Measurements from ENCODE around the gene MYO1D.
"Not testable (repeated sequence)": the region's sequence is repeated elsewhere in the genome, so short reads cannot be mapped to it uniquely, and the experiment has no call there.

The MYO1D gene

DNA sequence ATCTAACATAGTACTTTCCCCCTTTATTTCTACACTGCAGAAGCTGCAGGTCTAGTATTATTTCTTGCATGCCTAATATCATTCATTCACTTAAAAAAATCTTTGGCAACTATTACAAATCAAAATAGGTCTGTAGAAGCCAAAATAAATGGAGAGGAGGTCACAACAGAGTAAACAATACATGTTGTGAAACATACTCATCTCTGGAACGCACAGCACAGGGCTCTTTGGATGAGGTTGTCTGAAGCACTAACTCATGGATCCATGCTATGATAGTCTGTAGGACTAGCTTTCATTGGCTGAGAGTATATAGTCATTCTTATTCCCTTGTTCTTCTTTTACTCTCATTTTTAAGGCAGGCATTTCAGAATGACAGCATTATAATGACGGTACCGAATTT lies 21.3 kb downstream of the MYO1D start:
- no peak for DNase-seq (ENCODE audit: low read depth)

GRCh38 chr17:32854832-32855389 lies 22.0 kb downstream of the MYO1D start:
- no peak for DNase-seq (ENCODE audit: low read depth)

DNA sequence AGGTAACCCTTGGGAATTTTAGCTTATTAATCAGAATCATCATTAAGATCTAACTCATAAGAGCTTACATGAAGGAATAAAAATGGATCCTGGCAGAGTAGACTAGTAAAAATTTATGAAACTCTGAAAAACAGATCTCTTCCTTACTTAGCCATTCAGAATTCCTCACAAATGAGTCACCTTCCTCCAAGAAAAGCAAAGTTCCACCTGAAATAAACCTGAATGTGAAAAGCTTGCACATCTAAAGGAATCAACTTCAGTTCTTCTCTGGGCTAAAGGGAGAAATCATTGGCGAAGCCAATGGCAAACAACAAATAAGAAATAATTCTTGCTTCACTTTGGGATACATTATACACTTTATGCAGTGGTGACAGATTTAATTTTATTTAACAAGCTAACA lies 22.7 kb downstream of the MYO1D start:
- no peak for DNase-seq (ENCODE audit: low read depth)

- DNase-seq (ENCODE audit: low read depth): no peak
Observed at GRCh38 chr17:32852811-32853210, 24.1 kb downstream of the MYO1D start.

GRCh38 chr17:32849879-32850278 lies 27.0 kb downstream of the MYO1D start:
- peak; percentile 56 for DNase-seq (ENCODE audit: low read depth)

DNA sequence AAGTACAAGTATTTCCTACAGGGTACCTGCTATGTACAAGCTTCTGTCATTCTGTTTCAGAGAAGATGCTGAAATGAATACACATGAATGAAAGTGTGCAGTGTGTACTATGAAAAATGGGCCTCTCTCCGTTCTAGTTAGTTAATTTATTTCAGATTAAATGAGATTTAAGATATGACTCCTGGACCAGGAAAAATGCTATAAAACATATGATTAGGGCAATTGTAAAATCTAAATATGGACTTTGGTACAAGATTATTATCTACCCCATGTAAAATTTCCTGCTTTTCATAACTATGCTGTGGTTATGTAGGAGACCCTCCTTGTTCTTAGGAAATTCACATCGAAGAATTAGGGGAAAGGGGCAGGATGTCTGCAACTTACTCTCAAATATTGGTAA lies 28.9 kb downstream of the MYO1D start:
- no peak for DNase-seq (ENCODE audit: low read depth)

GRCh38 chr17:32846143-32846542 lies 30.8 kb downstream of the MYO1D start:
- DNase-seq (ENCODE audit: low read depth): no peak

DNA sequence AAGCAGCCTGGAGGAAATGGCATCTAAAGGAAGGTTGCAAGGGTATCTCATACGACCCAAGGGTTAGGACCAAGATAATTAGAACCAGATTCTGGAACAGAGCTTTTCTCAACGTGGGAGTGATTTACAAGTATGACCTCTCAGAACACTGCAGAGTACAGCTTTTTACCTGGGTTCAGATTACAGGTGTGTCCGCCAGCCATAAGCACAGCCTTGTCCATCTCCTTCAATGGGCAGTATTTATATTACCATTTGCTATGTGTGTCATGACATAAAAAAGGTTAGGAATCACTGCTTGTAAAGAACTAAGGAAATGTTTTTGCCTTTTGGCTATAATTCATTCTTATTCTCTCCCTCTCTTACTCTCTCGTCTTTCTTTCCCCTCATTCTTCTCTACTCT lies 36.7 kb downstream of the MYO1D start:
- no peak for DNase-seq (ENCODE audit: low read depth)

DNA sequence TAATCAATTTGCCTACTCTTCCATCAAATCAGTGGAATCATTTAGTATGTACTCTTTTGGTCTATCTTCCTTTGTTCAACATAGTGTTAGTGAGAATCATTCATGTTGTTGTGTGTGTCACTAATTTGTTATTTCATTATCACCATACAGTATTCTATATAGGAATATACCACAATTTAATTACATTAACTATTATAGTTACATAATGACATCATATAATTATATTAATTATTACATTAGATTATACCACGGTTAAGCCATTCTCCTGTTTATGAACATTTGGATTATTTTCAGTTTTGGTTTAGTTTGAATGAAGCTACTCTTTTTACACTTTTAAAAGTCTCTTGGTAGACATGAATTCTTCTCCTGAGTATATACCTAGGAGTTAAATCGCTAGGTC lies 40.4 kb downstream of the MYO1D start:
- no peak for DNase-seq (ENCODE audit: low read depth)

- no peak for DNase-seq (ENCODE audit: low read depth)
Observed at GRCh38 chr17:32835291-32835761, 41.6 kb downstream of the MYO1D start.

GRCh38 chr17:32834104-32834503 lies 42.8 kb downstream of the MYO1D start:
- DNase-seq (ENCODE audit: low read depth): no peak

DNA sequence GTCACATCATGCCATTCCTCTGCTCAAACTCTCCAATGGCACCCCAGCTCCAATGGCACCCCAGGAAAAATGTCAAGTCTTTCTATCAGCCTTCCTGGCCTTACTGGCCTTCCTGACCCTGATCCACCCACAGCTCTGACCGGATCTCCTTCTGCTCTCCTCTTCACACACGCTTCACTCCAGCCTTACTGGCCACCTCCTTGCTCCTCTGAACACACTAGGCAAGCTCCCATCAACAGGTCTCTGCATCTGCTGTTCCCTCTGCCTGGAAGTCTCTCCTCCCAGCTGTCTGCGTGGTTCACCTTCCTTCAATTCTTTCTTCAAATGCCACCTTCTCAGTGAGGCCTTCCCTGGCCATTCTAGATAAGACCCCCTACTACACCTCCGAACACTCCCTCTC lies 43.4 kb downstream of the MYO1D start:
- DNase-seq (ENCODE audit: low read depth): no peak

GRCh38 chr17:32833076-32833475 lies 43.8 kb downstream of the MYO1D start:
- DNase-seq (ENCODE audit: low read depth): no peak

DNA sequence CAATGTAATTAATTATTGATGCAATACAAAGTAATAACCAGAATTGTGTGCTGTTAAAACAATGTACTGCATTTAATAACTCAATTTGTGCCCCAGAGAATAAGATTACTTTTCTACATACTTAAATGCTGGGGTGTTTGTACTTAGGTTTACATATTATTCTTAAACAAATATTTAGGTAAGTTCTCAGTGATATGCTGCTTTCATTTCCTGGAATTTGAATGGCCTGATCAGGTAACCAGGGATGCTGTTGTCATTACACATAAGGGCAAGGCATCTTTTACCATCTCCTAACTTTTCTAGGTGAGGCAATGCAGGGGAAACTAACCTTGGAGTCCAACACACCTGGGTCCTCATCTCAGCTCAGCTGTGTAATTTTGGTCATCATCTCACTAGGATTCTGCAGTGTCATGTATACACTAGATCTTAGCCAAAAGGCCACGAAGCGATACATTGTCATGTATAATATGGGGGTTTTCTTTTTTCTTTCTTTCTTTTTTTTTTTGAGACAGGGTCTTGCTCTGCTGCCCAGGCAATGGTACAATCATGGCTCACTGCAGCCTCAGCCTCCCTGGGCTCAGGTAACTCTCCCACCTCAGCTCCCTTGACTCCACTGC lies 45.2 kb downstream of the MYO1D start:
- DNase-seq (ENCODE audit: low read depth): no peak

GRCh38 chr17:32831223-32831622 lies 45.7 kb downstream of the MYO1D start:
- DNase-seq (ENCODE audit: low read depth): no peak

- DNase-seq (ENCODE audit: low read depth): no peak
Observed at GRCh38 chr17:32828822-32829221, 48.1 kb downstream of the MYO1D start.

GRCh38 chr17:32827227-32827626 lies 49.7 kb downstream of the MYO1D start:
- DNase-seq (ENCODE audit: low read depth): no peak

DNA sequence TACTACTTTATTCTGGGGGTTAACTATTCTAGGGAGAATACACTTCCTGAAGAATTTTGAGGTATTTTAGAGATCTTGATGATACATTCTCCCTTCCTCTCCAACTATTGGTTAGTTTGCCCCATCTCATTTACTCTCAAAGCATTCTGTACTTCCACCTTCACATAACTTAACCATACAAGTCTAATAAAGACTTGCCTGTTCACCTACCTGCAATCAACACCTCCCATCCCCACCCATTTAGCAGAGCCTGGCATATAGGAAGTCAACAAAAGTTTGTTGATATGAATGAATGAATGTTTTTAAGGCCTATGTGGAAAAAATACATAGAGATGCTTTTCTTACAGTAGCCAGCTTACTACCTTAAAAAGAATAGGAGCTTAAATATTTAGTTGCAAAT lies 50.8 kb downstream of the MYO1D start:
- DNase-seq (ENCODE audit: low read depth): no peak

DNA sequence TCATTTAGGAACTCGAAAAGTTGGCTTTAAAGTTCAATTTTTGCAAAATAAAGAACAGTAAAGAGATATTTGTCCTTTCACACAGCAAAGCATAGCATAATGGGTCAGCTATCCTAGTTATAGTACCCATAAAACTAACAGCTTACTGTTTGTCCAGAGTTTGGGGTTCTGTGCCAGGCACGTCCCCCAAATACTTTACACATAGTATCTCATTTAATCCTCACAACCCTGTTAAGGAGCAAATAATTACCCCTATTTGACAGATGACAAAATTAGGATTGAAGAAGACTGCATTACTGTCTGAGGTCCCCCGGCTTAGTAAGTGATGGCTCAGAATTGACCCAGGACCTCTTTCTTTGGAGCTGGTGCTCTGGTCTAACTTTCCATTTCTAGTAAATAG lies 52.6 kb downstream of the MYO1D start:
- no peak for DNase-seq (ENCODE audit: low read depth)

- no peak for DNase-seq (ENCODE audit: low read depth)
Observed at GRCh38 chr17:32822996-32823395, 53.9 kb downstream of the MYO1D start.

GRCh38 chr17:32821987-32822934 lies 54.7 kb downstream of the MYO1D start:
- not testable (repeated sequence) for DNase-seq (ENCODE audit: low read depth)

DNA sequence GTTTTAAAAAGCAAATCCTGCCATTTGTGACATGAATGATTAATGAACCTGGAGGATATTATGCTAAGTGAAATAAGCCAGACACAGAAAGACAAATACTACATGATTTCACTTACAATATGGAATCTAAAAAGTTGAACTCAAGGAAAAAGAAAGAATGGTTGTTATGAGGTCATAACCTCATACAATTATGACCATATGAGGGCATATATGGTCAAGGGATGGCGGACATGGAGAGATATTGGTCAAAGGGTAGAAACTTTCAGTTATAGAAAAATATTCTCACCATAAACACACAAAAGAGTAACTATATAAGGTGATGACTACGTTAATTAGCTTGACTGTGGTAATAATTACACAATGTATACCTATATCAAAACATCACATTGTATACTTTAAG lies 56.5 kb downstream of the MYO1D start:
- no peak for DNase-seq (ENCODE audit: low read depth)

- no peak for DNase-seq (ENCODE audit: low read depth)
Observed at GRCh38 chr17:32819787-32820186, 57.1 kb downstream of the MYO1D start.
